ENCODE measurements around the gene SKIC2. TPM values are rescaled to one million over a fixed set of nuclear protein-coding genes. Genes with fewer than 3 reads are reported as not detected.
A peak's percentile ranks its signal among the peaks of the same experiment; 100 is the strongest.

The SKIC2 gene
- total and polyA plus RNA-seq, 4 donors: 26.7 to 188 (median 72.0) TPM

- Histone ChIP-seq H3K27me3 (ENCODE audit: control insufficient read depth in 1 of 2, insufficient read depth in 2 of 2, low read length in 1 of 2) (no peaks in the 10 kb centered on the region), H3K27ac (ENCODE audit: low read depth in 1 of 2, low read length in 2 of 2) (no peak overlapping the region), H3K4me1 (ENCODE audit: control insufficient read depth in 1 of 2, insufficient read depth in 2 of 2, low read length in 2 of 2) (no peaks in the 10 kb centered on the region), H3K4me3 (ENCODE audit: low read length in 2 of 2) (no peak overlapping the region), H3K9me3 (ENCODE audit: control insufficient read depth, low read length) (no peaks in the 10 kb centered on the region), H3K36me3 (ENCODE audit: control insufficient read depth in 1 of 2, insufficient read depth in 2 of 2, low read length in 1 of 2) (peaks cover 0 to 11% of the 10 kb centered on the region in 2 donors)
- no peak for ATAC-seq (ENCODE audit: low FRiP score)
- intact Hi-C loops (cut with DNase I): no loop called here
- no peak for DNase-seq
- WGBS, 2 donors: 90 to 93% methylated on average over 12 of the region's 12 CpGs
Observed at GRCh38 chr6:31961616-31962015, 2.6 kb downstream of the SKIC2 start.

GRCh38 chr6:31963921-31964320, 4.9 kb downstream of the SKIC2 start:
- no peak overlapping the region for H3K27ac ChIP-seq (ENCODE audit: low read depth in 1 of 2, low read length in 2 of 2)
- ATAC-seq (ENCODE audit: low FRiP score) (no peak), DNase-seq (peak in 1 of 2 donors; percentile 35)
- WGBS, 2 donors: 94 to 95% methylated on average over 19 of the region's 19 CpGs
- H3K27me3 ChIP-seq (ENCODE audit: control insufficient read depth in 1 of 2, insufficient read depth in 2 of 2, low read length in 1 of 2): no peaks in the 10 kb centered on the region
- no peak overlapping the region for H3K4me3 ChIP-seq (ENCODE audit: low read length in 2 of 2)
- no peaks in the 10 kb centered on the region for H3K4me1 ChIP-seq (ENCODE audit: control insufficient read depth in 1 of 2, insufficient read depth in 2 of 2, low read length in 2 of 2)
- peaks cover 0 to 18% of the 10 kb centered on the region in 2 donors for H3K36me3 ChIP-seq (ENCODE audit: control insufficient read depth in 1 of 2, insufficient read depth in 2 of 2, low read length in 1 of 2)
- no peaks in the 10 kb centered on the region for H3K9me3 ChIP-seq (ENCODE audit: control insufficient read depth, low read length)
- intact Hi-C loops (cut with DNase I): no loop called here

- intact Hi-C loops (cut with DNase I): no loop called here
- Histone ChIP-seq H3K27me3 (ENCODE audit: control insufficient read depth in 1 of 2, insufficient read depth in 2 of 2, low read length in 1 of 2) (no peaks in the 10 kb centered on the region), H3K9me3 (ENCODE audit: control insufficient read depth, low read length) (no peaks in the 10 kb centered on the region), H3K27ac (ENCODE audit: low read depth in 1 of 2, low read length in 2 of 2) (no peak overlapping the region), H3K4me3 (ENCODE audit: low read length in 2 of 2) (no peak overlapping the region), H3K4me1 (ENCODE audit: control insufficient read depth in 1 of 2, insufficient read depth in 2 of 2, low read length in 2 of 2) (no peaks in the 10 kb centered on the region), H3K36me3 (ENCODE audit: control insufficient read depth in 1 of 2, insufficient read depth in 2 of 2, low read length in 1 of 2) (peaks cover 0 to 22% of the 10 kb centered on the region in 2 donors)
- DNase-seq: peak; percentile 34 to 64
- no peak for ATAC-seq (ENCODE audit: low FRiP score)
- WGBS, 2 donors: 81 to 85% methylated on average over 13 of the region's 13 CpGs
Observed at GRCh38 chr6:31965700-31966099, 6.7 kb downstream of the SKIC2 start.

GRCh38 chr6:31966506-31966905, 7.5 kb downstream of the SKIC2 start:
- no peak for ATAC-seq (ENCODE audit: low FRiP score)
- Histone ChIP-seq H3K4me3 (ENCODE audit: low read length in 2 of 2) (no peak overlapping the region), H3K4me1 (ENCODE audit: control insufficient read depth in 1 of 2, insufficient read depth in 2 of 2, low read length in 2 of 2) (no peaks in the 10 kb centered on the region), H3K36me3 (ENCODE audit: control insufficient read depth in 1 of 2, insufficient read depth in 2 of 2, low read length in 1 of 2) (peaks cover 0 to 20% of the 10 kb centered on the region in 2 donors), H3K9me3 (ENCODE audit: control insufficient read depth, low read length) (no peaks in the 10 kb centered on the region), H3K27ac (ENCODE audit: low read depth in 1 of 2, low read length in 2 of 2) (no peak overlapping the region), H3K27me3 (ENCODE audit: control insufficient read depth in 1 of 2, insufficient read depth in 2 of 2, low read length in 1 of 2) (no peaks in the 10 kb centered on the region)
- DNase-seq: peak; percentile 43
- intact Hi-C loops (cut with DNase I): no loop called here
- 86 to 87% methylated on average over 7 of the region's 7 CpGs for WGBS, 2 donors

GRCh38 chr6:31966997-31967925, 8.3 kb downstream of the SKIC2 start:
- DNase-seq: peak; percentile 29 to 32

GRCh38 chr6:31967926-31968320, 8.9 kb downstream of the SKIC2 start:
- no peak overlapping the region for H3K27ac ChIP-seq (ENCODE audit: low read depth in 1 of 2, low read length in 2 of 2)
- ATAC-seq (ENCODE audit: low FRiP score): no peak
- intact Hi-C loops (cut with DNase I): no loop called here
- H3K27me3 ChIP-seq (ENCODE audit: control insufficient read depth in 1 of 2, insufficient read depth in 2 of 2, low read length in 1 of 2): no peaks in the 10 kb centered on the region
- H3K9me3 ChIP-seq (ENCODE audit: control insufficient read depth, low read length): no peaks in the 10 kb centered on the region
- WGBS, 2 donors: 69 to 73% methylated on average over 3 of the region's 3 CpGs
- H3K4me3 ChIP-seq (ENCODE audit: low read length in 2 of 2): no peak overlapping the region
- DNase-seq: peak in 1 of 2 donors; percentile 24
- H3K4me1 ChIP-seq (ENCODE audit: control insufficient read depth in 1 of 2, insufficient read depth in 2 of 2, low read length in 2 of 2): no peaks in the 10 kb centered on the region
- peaks cover 0 to 20% of the 10 kb centered on the region in 2 donors for H3K36me3 ChIP-seq (ENCODE audit: control insufficient read depth in 1 of 2, insufficient read depth in 2 of 2, low read length in 1 of 2)

More at GRCh38 chr6:31966997-31967925, 8.3 kb downstream of the SKIC2 start:
- no peak overlapping the region for H3K4me3 ChIP-seq (ENCODE audit: low read length in 2 of 2)
- WGBS, 2 donors: 78 to 82% methylated on average over 10 of the region's 10 CpGs
- H3K27ac ChIP-seq (ENCODE audit: low read depth in 1 of 2, low read length in 2 of 2): no peak overlapping the region
- H3K4me1 ChIP-seq (ENCODE audit: control insufficient read depth in 1 of 2, insufficient read depth in 2 of 2, low read length in 2 of 2): no peaks in the 10 kb centered on the region
- peaks cover 0 to 20% of the 10 kb centered on the region in 2 donors for H3K36me3 ChIP-seq (ENCODE audit: control insufficient read depth in 1 of 2, insufficient read depth in 2 of 2, low read length in 1 of 2)
- ATAC-seq (ENCODE audit: low FRiP score): no peak
- H3K9me3 ChIP-seq (ENCODE audit: control insufficient read depth, low read length): no peaks in the 10 kb centered on the region
- intact Hi-C loops (cut with DNase I): no loop called here
- H3K27me3 ChIP-seq (ENCODE audit: control insufficient read depth in 1 of 2, insufficient read depth in 2 of 2, low read length in 1 of 2): no peaks in the 10 kb centered on the region

- ATAC-seq (ENCODE audit: low FRiP score): no peak
- Histone ChIP-seq H3K27ac (ENCODE audit: low read depth in 1 of 2, low read length in 2 of 2) (no peak overlapping the region), H3K36me3 (ENCODE audit: control insufficient read depth in 1 of 2, insufficient read depth in 2 of 2, low read length in 1 of 2) (peaks cover 0 to 20% of the 10 kb centered on the region in 2 donors), H3K27me3 (ENCODE audit: control insufficient read depth in 1 of 2, insufficient read depth in 2 of 2, low read length in 1 of 2) (no peaks in the 10 kb centered on the region), H3K4me1 (ENCODE audit: control insufficient read depth in 1 of 2, insufficient read depth in 2 of 2, low read length in 2 of 2) (no peaks in the 10 kb centered on the region), H3K4me3 (ENCODE audit: low read length in 2 of 2) (no peak overlapping the region), H3K9me3 (ENCODE audit: control insufficient read depth, low read length) (no peaks in the 10 kb centered on the region)
- WGBS, 2 donors: 77 to 78% methylated on average over 11 of the region's 11 CpGs
- DNase-seq: peak; percentile 35 to 74
- intact Hi-C loops (cut with DNase I): no loop called here
Observed at GRCh38 chr6:31968326-31968725, 9.4 kb downstream of the SKIC2 start.

- H3K27ac ChIP-seq (ENCODE audit: low read depth in 1 of 2, low read length in 2 of 2): no peak overlapping the region
- no peaks in the 10 kb centered on the region for H3K9me3 ChIP-seq (ENCODE audit: control insufficient read depth, low read length)
- ATAC-seq (ENCODE audit: low FRiP score) (no peak), DNase-seq (peak; percentile 44 to 59)
- no peak overlapping the region for H3K4me3 ChIP-seq (ENCODE audit: low read length in 2 of 2)
- H3K36me3 ChIP-seq (ENCODE audit: control insufficient read depth in 1 of 2, insufficient read depth in 2 of 2, low read length in 1 of 2): peaks cover 0 to 17% of the 10 kb centered on the region in 2 donors
- H3K4me1 ChIP-seq (ENCODE audit: control insufficient read depth in 1 of 2, insufficient read depth in 2 of 2, low read length in 2 of 2): no peaks in the 10 kb centered on the region
- 78 to 84% methylated on average over 23 of the region's 23 CpGs for WGBS, 2 donors
- H3K27me3 ChIP-seq (ENCODE audit: control insufficient read depth in 1 of 2, insufficient read depth in 2 of 2, low read length in 1 of 2): no peaks in the 10 kb centered on the region
- intact Hi-C loops (cut with DNase I): no loop called here
Observed at GRCh38 chr6:31968791-31969711, 10.1 kb downstream of the SKIC2 start.
